Stimulated activated naive CD4-positive, alpha-beta T cell (primary cell): ENCODE measurements around the gene NKX6-1.

Source experiments
- DNase-seq, 6 experiments: peaks; one replicate each; lab custom pipeline; 2025; lab: John Stamatoyannopoulos, UW

Gene NKX6-1

DNA sequence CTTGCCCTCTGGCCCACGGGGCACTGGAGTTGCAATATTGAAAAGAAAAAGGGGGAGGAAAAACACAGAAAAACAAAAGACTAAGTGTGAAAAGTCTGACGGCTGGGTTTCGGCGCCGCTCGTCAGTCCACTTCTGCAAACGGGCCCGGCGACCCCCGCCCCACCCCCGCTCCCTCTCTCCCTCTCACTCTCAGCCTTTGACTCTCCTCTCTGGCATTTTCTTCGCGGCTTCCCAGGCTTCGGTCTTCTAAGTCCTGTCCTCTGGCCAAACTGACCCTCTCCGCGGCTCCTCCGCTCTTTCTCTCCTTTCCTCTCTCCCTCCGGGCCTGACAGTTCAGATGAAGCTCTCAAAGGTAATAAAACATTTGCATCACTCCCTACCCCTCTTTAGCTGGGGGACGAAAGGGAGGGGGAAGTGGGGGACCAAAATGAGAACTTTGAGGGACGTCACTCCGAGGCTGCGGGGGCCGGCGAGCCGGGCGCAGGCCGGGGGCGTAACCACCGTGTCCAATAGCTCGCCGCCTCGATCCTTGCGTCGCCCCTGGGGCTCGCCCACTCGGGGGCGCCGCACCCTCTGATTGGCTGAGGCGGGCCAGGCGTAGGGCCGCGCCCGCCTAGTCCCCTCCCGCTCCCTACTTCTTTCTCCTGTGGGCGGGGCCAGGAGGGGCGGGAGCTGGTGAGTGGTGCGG, at the start of gene NKX6-1:
TSS of gene NKX6-1 (minus strand) at position 358 of the 689 bp plus-strand sequence. CDS start 1,064 bp downstream, outside the sequence.
- no peak for DNase-seq

DNA sequence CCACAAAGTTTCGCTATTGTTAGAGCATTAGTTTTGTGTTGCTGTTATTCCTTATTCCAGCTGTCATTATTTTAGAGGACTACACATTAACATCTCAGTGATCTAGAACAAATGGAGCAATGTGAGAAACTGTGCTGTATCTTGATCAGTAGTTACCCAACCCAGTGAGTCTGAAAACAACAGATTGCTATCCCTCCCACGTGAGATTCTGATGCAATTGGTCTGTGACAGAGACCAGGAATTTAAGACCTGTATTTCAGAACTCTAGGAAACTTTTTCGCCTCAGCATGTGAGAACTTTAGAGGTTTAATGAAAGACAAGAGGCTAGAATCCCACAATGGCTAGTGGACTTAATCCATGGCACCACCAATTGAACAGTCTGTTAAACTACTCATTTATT, 48.1 kb upstream of the NKX6-1 start:
- DNase-seq: no peak

DNA sequence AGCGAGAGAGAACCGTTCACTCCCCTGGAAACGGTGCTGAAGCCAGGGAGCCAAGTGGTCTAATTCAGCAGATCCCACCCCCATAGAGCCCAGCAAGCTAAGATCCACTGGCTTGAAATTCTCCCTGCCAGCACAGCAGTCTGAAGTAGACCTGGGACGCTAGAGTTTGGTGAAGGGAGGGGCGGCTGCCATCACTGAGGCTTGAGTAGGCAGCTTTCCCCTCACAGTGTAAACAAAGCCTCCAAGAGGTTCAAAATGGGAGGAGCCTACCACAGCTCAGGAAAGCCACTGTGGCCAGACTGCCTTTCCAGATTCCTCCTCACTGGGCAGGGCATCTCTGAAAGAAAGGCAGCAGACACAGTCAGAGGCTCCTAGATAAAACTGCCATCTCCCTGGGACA, 46.0 kb upstream of the NKX6-1 start:
- no peak for DNase-seq

DNA sequence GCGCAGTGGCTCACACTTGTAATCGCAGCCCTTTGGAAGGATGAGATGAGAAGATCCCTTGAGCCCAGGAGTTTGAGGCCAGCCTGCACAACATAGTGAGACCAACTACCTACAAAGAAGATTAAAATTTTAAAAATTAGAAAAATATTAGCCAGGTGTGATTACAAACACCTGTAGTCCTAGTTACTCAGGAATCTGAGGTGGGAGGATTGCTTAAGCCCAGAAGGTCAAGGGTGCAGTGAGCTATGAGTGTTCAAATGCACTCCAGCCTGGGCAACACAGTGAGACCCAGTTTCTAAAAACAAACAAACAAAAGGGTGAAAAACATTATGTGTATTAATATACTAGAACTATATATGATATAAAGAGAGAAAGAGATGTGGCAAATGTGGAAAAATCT, 36.8 kb upstream of the NKX6-1 start:
- DNase-seq: no peak

DNA sequence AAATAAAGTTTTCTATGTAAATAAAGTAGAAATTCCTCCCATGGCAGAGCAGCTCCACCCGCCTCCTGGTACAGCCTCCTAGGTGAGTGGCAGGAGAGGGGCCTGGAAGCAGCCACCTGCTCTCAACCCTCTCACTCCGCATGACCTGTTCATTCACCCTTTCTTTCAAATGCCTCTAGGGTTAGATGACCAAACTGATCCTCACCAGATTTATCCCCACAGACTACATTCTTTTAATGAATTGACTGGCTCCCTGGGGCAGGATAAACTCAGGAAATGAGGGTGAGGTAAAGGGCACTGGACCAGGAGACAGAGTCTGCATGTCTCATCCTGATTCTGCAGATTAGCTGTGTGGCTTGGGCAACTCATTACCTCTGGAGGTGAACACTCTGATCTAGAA, 32.6 kb upstream of the NKX6-1 start:
- DNase-seq: no peak

DNA sequence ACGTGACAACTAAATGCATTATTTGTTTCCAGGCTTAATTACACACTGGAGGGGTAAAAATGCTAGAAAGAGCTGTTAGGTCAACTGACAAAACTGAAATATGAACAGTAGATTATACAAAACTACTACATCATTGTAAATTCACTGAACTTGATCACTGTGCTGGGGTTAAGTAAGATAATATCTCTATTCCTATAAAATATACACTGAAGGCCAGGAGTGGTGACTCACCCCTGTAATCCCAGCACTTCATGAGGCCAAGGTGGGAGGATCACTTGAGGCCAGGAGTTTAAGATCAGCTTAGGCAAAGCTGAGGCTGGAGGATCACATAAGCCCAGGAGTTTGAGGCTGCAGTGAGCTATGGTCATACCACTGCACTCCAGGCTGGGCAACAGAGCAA, 31.8 kb upstream of the NKX6-1 start:
- no peak for DNase-seq

DNA sequence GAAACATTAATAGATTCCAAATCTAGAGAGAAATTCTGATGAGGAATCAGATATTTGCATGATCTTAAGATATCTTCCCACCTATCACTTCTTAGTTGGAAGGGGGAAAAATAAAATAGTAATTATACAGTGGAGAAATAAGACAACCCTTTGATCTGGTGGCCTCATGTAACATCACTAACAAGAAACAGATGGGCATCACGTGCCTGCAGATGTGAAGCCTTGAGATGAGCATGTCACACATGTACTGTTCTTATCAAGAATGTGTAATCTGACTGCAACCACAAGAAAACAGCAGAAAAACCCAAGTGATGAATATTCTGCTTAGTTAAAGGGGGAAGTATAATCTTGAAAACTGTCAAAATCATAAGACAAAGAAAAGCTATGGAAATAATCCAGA, 31.4 kb upstream of the NKX6-1 start:
- no peak for DNase-seq

DNA sequence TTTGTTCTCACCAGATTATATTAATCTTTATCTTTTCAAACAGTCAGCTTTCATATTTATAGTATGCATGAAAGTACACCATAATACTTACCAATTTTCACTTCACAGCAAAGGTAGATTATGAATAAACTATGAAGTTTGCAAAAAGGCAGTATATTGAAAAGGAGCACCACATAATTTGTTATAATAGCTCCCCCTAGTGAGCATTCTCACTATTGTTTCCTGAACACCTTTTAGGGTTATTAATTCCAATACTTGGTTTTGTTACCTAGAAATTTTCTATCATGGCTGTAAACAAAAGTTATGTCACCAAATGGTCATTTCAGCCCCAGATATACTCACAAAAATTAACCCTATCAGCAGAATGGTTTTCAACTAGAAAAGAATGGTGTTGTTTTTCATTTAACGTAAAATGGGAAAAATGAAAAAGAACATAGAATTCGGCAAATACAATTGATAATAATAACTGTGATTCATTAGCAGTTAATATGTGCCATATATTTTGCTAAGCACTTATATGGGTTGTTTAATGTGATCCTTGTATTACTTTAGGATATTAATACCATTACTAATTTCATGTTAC, 30.2 kb upstream of the NKX6-1 start:
- peak in 2 of 6 experiments; percentile 16 to 18 for DNase-seq

DNA sequence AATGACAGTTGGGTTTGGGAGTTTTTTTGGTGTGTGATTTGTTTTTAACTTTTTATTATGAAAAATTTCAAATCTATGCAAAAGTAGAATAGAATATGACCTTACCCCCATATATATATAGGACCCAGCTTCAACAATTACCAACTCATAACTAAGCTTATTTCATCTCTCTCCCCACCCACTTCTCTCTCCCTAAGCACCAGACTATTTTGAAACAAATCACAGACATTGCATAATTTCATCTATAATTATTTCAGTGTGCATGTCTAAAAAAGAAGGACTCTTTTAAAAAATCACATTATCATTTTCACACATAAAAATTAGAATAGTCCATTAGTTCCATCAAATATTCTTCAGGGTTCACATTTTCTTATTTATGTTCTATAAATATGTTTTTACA, 28.3 kb upstream of the NKX6-1 start:
- no peak for DNase-seq

DNA sequence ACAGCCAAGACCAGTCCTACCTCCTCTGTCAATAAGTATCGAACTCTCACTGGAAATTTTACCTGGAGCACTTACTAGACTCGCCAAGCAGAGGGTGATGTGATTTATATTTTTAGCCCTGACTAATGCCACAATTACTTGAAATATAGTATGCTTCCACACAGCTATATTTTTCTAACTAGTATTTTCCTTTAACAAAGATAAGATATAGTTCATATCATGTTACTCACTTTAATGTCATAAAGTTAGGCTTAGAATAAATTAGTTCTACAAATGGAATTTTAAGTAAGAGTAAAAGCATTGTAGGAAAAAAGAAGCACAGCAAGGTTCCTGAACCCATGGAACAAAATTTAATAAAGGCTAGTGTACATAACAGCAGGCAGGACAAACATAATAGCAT, 16.0 kb upstream of the NKX6-1 start:
- no peak for DNase-seq

DNA sequence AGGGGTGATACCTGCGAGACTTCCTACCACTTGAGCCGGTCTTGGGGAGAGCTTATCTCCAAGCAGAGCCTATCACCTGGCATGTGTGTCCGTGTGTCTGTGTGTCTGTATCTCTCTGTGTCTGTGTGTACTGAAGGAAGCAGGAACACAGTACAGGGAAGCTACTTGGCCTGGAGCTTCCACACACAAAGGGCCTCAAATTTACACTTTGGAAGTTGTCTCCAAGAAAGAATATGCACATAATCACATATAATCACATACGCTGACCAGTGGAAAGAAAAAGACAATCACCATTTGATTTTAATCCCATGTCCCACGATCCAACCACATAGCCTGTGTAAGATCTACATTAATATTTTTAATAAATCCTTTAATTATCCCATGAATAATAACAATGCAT, 13.2 kb upstream of the NKX6-1 start:
- no peak for DNase-seq

DNA sequence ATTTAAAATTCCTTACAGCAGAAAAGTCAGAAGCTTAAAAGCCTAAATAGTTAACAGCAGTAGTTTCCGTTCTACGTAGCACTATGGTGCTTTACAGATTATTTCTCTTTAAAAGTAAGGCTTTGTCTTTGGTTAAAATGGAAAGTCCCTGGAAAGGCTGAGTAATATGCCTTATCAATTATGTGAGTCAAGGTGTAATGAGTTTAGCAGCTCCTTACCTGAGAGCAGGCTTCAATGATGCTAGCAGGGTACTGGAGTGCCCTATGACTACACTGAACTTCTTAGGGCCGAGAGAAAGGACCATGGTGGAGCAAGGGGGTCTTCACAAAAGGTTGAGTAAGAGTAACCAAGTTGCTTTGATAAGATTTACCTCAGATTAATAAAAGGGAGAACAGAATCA, 12.6 kb upstream of the NKX6-1 start:
- DNase-seq: no peak

DNA sequence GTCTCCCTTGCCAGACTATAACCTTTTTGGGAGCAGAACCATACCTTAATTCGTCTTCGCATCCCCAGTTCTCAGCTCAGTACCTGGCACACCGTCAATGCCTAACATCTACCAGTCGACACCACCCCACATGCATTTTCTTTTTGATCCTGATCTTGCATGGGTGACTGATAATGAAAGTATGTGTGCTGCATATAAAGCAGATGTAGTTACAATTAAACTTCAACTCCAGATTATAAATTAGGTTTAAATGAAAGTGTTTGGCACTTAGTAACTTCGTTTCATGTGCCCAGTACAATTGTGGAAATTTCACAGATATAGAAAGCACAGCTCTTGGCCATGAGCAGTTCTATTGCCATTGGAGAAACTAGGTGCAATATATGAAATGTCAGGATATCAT, 8.8 kb upstream of the NKX6-1 start:
- DNase-seq: no peak

DNA sequence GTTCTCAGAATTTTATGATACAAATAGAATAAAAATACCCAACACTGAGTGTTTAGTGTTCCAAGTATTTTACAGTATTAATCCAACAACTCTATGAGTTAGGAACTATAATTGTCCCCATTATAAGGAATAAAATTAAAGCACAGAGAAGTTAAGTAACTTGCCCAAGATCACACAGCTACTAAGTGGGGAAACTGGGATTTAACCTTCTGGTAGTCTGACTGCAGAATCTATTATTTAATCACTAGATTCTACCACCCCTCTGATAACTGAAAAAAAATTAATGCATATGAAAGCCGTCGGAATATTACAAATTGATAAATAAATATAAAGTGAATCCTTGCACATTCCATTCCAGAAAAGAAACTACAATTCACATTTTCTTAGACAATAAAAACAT, 5.7 kb upstream of the NKX6-1 start:
- no peak for DNase-seq

DNA sequence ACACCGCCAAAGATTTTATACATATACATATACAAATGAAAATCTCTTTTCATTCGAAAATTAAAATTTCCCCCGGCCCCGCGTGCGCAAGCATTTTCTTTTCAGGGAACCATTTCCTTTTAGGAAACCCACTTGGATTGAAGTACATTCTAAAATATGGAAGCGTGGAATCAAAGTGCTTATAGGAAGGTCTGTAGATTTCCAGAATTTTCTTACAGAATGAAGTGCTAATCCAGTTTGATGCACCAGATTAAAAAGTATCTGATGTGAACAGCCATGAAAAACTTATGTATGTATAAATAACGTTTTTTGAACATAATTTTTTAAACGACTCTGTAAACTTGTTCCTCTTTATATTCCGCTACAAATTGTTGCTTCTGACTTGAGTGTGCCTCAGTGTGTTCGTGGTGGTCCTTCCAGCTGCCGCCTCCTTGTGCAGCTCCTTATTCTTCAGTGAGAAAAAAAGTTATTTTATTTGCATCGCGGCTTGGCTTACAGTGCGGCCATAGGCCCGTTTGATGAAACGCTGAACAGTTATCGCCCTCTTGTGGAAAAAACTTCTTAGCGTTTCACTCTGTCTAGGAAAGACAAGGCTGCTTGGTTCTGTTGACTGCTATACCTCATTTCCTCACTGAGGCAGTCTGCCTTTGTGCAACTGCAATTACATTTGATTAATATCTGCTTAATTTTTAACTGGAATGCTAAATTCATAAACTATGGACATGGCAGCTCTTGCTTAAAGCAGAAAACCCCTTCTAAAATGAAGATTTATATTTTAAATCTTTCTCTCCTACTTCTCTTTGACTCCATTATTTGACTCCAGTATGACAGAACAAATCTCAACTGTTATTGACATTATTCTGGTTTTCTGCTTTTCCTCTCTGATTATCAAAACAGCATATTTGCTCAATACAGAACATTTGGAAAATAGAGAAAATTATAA, 4.7 kb upstream of the NKX6-1 start:
- peak in 2 of 6 experiments; percentile 7 to 16 for DNase-seq

DNA sequence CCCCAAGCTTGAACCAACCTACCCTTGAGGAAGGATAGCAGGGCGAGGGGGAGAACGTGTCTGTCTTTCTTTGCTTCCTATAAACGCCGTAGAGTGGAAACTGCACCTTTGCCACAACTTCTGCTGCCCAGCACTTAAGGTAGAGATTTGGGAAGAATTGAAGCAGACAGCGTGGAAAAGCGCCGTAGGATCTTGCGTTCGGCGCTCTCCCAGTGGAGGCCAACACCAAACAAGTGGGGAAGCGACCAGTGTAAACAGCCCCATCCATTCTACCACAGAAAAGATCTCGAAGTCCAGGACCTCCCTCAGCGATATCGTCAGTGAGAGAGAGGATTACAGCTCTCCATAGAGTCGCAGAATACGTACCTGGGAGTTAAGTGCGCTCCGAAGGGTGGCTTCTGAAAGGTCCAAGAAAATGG, 3.9 kb upstream of the NKX6-1 start:
- no peak for DNase-seq

DNA sequence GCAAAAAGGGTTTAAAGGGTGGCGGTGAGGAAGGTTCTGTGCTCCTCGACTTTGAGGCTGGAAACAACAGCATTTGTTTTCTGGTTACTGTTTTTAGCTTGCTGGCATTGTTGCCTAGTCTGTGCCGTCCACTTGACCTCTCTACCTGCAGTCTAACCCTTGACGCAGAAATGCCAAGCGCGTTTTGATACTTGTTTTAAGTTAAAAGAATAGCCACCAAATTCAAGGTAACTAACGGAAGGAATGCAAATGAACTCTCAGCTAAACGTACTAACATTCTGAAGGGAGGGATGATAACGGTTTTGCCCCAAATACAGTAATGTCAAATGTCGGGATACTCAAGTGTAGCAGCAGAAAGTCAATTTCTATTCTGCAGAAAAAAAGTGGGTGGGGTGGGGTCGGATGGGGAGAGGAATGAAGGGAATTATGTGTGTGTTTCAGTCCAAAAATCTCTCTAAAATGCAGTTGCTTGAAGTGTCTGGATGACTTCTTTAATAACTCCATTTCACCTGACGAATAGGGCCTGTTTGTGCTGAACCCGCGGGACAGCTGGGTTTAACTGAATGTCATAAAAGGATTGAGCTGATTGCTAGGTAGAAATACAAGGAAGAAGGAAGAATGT, 3.4 kb upstream of the NKX6-1 start:
- no peak for DNase-seq

DNA sequence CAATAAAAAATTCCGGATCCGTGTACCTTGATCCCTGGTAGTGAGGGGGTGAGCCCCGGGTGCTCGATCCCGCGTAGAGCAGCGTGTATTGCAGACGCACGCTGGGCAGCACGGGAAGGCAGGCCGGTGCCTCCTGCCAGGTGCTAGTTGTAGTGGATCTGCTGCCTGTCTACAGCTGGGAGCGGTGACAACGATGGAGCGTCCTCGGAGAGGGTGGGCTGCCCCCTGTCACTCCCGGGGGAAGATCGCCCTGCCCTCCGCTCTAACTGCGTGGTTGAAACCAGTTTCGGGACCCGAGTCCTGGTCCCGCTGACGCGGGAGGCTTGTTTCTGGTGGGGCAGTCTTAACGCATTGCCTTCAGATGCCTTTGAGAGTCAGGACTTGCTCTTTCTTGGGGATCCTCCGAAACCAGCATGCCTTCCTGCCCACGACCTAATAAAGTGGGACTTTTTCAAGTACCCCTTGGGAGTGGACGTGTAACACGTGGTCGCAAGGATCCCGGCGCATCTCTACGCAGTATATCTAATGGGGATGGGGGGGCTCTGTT, 2.7 kb upstream of the NKX6-1 start:
- no peak for DNase-seq

DNA sequence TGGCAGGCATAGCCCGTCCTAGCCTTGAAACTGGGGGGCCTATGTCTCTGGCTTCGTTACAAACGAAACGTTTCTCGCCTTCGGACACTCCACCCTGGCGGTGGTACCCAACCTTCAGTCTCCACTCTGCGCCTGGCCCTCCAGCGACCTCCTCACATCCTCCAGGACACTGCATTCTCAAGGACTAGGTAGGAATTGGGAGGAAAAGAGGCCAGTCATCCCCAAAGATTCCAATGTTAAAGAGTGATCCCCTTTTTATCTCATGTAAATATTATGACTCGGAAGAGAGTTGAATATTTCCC, 2.1 kb upstream of the NKX6-1 start:
- DNase-seq: no peak

DNA sequence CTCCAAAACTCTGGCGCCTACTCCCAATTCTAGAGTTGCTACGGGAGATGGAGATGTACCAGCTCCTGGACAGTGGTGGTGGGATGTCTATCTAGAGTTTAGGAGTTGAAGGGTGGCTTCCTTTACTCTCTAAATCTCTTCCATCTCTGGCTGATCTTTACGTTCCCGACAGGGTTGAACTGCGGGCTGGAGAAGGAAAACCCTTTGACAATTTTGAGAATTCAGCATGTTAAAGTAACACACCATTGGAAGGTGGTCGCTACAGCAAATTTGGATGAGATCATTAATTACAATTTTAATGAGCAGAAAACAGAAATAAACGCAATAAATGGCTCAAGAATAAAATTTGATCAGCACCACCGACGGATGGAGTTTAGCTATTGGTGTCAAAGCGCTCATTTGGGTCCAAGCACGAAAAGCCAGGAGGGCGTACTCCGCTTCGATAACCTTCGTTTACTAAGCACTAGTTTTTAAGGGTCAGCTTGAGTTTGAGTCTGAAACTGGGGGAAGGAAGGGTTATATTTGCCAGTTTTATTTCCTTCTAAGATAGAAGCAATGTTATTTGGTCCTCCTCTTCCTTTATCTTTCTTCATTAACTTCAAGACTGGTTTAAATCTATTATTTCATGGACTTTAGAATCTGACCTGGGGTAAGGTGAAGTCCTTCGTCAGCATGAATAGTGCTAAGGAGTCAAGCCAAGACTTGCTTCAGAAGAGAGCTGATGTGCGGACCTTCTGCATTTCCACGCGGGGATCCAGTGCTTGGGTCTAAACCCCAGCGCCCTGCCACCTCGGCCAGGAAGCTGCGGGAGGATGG, 1.5 kb upstream of the NKX6-1 start:
- DNase-seq: no peak

DNA sequence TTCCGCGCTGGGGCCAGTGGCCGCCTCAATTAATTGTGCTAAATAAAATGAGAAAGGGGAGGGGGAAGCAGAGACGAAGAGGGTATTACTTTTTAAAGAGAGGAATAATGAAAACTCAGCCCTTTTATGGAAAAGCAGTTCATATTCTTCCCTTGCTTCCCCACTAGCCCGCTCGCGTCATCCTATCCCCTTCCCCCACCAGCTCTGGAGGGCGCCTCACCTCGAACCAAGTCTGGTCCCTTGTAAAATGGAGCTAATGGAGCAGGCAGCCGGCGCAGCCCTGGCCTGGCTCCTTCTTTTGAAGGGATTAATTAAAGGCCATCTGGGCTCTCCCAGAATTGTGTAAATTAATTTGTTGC, 511 bp upstream of the NKX6-1 start:
- DNase-seq: no peak
